SU-DHL-6 (cell line): ENCODE measurements around the gene RNASEL.

Experiments used
- H2AFZ ChIP-seq: fragments of 200-600 bp; sonication (generic); 2 replicates; pipeline ENCODE4 v1.6.1; 2014; ENCODE audit warnings: low read depth, mild to moderate bottlenecking, moderate library complexity, mixed read lengths, antibody characterized with exemption, low read length; ENCODE audit not compliant: severe bottlenecking
- H3F3A ChIP-seq: fragments of 200-600 bp; shearing (Covaris generic); 2 replicates; pipeline ENCODE4 v1.6.0; 2016; ENCODE audit warnings: antibody characterized with exemption, mild to moderate bottlenecking; ENCODE audit not compliant: insufficient read depth
- H3K27ac ChIP-seq: fragments of 200-600 bp; sonication (generic); 2 replicates; pipeline ENCODE4 v1.5.1; 2016; ENCODE audit warnings: low read depth, mild to moderate bottlenecking, low read length, moderate library complexity, mixed read lengths
- H3K27me3 ChIP-seq: fragments of 200-600 bp; sonication (generic), shearing (Covaris generic); 2 replicates; pipeline ENCODE4 v1.6.0; 2014; ENCODE audit warnings: mild to moderate bottlenecking, low read length
- H3K36me3 ChIP-seq: fragments of 200-600 bp; sonication (generic); 2 replicates; pipeline ENCODE4 v1.6.1; 2014; ENCODE audit warnings: mild to moderate bottlenecking, low read length, mixed read lengths
- H3K4me2 ChIP-seq: fragments of 300-600, 200-600 bp; shearing (Covaris generic), sonication (generic); 2 replicates; pipeline ENCODE4 v1.6.0; 2014; ENCODE audit warnings: low read length, low read depth, mild to moderate bottlenecking; ENCODE audit not compliant: poor library complexity, severe bottlenecking
- H3K4me3 ChIP-seq: fragments of 200-600 bp; sonication (generic); 2 replicates; pipeline ENCODE4 v1.5.1; 2014; ENCODE audit warnings: antibody characterized with exemption, low read length, mild to moderate bottlenecking, mixed read lengths; ENCODE audit not compliant: insufficient read depth, poor library complexity, severe bottlenecking
- H3K79me2 ChIP-seq: fragments of 200-600 bp; sonication (generic); 2 replicates; pipeline ENCODE4 v1.6.1; 2014; ENCODE audit warnings: mild to moderate bottlenecking, low read length, moderate library complexity; ENCODE audit not compliant: insufficient read depth
- H3K9ac ChIP-seq: fragments of 200-600 bp; sonication (generic); 2 replicates; pipeline ENCODE4 v1.7.0; 2014; ENCODE audit warnings: mild to moderate bottlenecking, low read length
- H3K9me2 ChIP-seq: fragments of 200-600 bp; sonication (generic); replicated peaks from 2 replicates; pipeline ENCODE4 v1.6.1; 2014; ENCODE audit warnings: low read length; ENCODE audit not compliant: insufficient read depth
- H3K9me3 ChIP-seq: fragments of 200-600 bp; sonication (generic); 2 replicates; pipeline ENCODE4 v1.6.1; 2014; ENCODE audit warnings: low read length, mixed read lengths; ENCODE audit not compliant: insufficient read depth
- H4K20me1 ChIP-seq: fragments of 200-600 bp; sonication (generic); 2 replicates; pipeline ENCODE4 v1.6.1; 2014; ENCODE audit warnings: low read depth, mild to moderate bottlenecking, antibody characterized with exemption, low read length, moderate library complexity, mixed read lengths
- CTCF ChIP-seq: fragments of 200-600 bp; sonication (generic); IDR thresholded peaks from one replicate; pipeline ENCODE4 v1.5.1; 2017; ENCODE audit warnings: antibody characterized with exemption, mild to moderate bottlenecking, low read length, moderate library complexity; ENCODE audit not compliant: insufficient read depth, poor library complexity, severe bottlenecking
- EZH2phosphoT487 ChIP-seq: fragments of 200-600 bp; sonication (generic), shearing (Covaris generic); conservative IDR thresholded peaks from 2 replicates; pipeline ENCODE4 v1.6.1; 2018; ENCODE audit warnings: mild to moderate bottlenecking, antibody characterized with exemption, low read length, moderate library complexity, mixed read lengths

The RNASEL gene

DNA sequence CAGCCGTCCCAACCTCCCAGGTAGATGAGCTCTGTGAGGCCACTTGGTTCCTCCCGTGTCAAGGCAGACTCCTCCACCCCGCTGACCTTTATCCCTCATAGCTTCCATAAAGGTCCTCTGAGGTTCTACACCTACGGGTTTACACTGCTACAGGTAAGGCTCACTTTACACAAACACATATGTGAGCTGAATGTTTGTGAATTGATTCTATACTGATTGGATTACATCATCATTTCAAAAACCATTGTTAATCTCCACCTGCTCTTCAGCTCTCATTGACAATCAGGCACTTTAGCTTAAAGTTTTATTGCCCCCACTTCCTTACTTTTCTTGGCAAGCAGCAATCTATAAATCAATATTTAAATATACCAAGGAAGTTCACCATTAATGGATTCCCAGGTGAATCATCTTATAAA lies 28.0 kb upstream of the RNASEL start:
- Histone ChIP-seq H3F3A (peaks cover 22% of the 10 kb centered on the region), H3K9ac (peak overlapping the region; percentile 33; the same call in 1 of the 2 replicates), H4K20me1 (no peaks in the 10 kb centered on the region), H3K36me3 (no peaks in the 10 kb centered on the region), H3K27ac (no peak overlapping the region), H3K27me3 (no peaks in the 10 kb centered on the region), H3K4me3 (no peak overlapping the region), H3K4me2 (no peak overlapping the region), H3K79me2 (no peaks in the 10 kb centered on the region), H3K9me3 (no peaks in the 10 kb centered on the region), H2AFZ (no peak overlapping the region), H3K9me2 (no peaks in the 10 kb centered on the region)
- no peak for TF ChIP-seq EZH2phosphoT487
- no peak for TF ChIP-seq CTCF

- peak overlapping the region; percentile 59 for H3K9ac ChIP-seq
- peaks cover 22% of the 10 kb centered on the region for H3F3A ChIP-seq
- peak overlapping the region; percentile 61 for H3K27ac ChIP-seq
- no peaks in the 10 kb centered on the region for H3K79me2 ChIP-seq
- no peaks in the 10 kb centered on the region for H4K20me1 ChIP-seq
- TF ChIP-seq EZH2phosphoT487 (no peak), CTCF (no peak)
- no peaks in the 10 kb centered on the region for H3K9me2 ChIP-seq
- H2AFZ ChIP-seq, result no peak overlapping the region
- no peaks in the 10 kb centered on the region for H3K36me3 ChIP-seq
- H3K4me2 ChIP-seq, result peak overlapping the region; percentile 61
- H3K27me3 ChIP-seq, result no peaks in the 10 kb centered on the region
- peak overlapping the region; percentile 45 for H3K4me3 ChIP-seq
- no peaks in the 10 kb centered on the region for H3K9me3 ChIP-seq
Measured at GRCh38 chr1:182616130-182617013, 27.3 kb upstream of the RNASEL start.

- peak overlapping the region; percentile 89 for H2AFZ ChIP-seq
- peak overlapping the region; percentile 61 for H3K4me2 ChIP-seq
- no peaks in the 10 kb centered on the region for H4K20me1 ChIP-seq
- H3K9me2 ChIP-seq, result no peaks in the 10 kb centered on the region
- peak overlapping the region; percentile 59 for H3K9ac ChIP-seq
- H3K79me2 ChIP-seq, result no peaks in the 10 kb centered on the region
- H3K27ac ChIP-seq, result peak overlapping the region; percentile 61
- no peaks in the 10 kb centered on the region for H3K9me3 ChIP-seq
- peak overlapping the region; percentile 45 for H3K4me3 ChIP-seq
- TF ChIP-seq CTCF (no peak), EZH2phosphoT487 (0 out of 2 replicates have a peak, but pooled peaks have one; percentile 8)
- no peaks in the 10 kb centered on the region for H3K36me3 ChIP-seq
- no peaks in the 10 kb centered on the region for H3K27me3 ChIP-seq
- H3F3A ChIP-seq, result peaks cover 22% of the 10 kb centered on the region
Measured at GRCh38 chr1:182615468-182616129, 26.5 kb upstream of the RNASEL start.
